Kidney epithelial cell (primary cell): ENCODE results near the gene C1QTNF7. TPM values are rescaled to one million over a fixed set of nuclear protein-coding genes. Genes with fewer than 3 reads are reported as not detected.

Experiments used
- DNase-seq: peaks from one replicate; pipeline ENCODE4 v3.0.0-alpha.2; 2010; ENCODE audit warnings: low read depth
- H3K27me3 ChIP-seq: 2 replicates; pipeline ENCODE4 v1.6.0; 2011; ENCODE audit warnings: low read length; ENCODE audit not compliant: control insufficient read depth, insufficient read depth
- H3K36me3 ChIP-seq: 2 replicates; pipeline ENCODE4 v1.5.1; 2011; ENCODE audit warnings: low read length; ENCODE audit not compliant: control insufficient read depth, insufficient read depth
- H3K4me3 ChIP-seq: 2 replicates; pipeline ENCODE4 v1.5.1; 2011; ENCODE audit warnings: low read depth, mild to moderate bottlenecking, control low read depth, low read length
- CTCF ChIP-seq: IDR thresholded peaks from 2 replicates; pipeline ENCODE4 v1.5.1; 2011; ENCODE audit warnings: mild to moderate bottlenecking, moderate library complexity, low read length, control low read depth, inconsistent platforms; ENCODE audit not compliant: insufficient read depth, poor library complexity, severe bottlenecking
- total RNA-seq: library from RNA; depleted of rRNA; stranded (reverse); fragments of >200 nt; gene quantifications from 2 replicates; pipeline ENCODE4 v1.2.3, GENCODE V29; 2015

C1QTNF7 gene
- total RNA-seq, 1 donor from 2014 or later, result not detected

- no peaks in the 10 kb centered on the region for H3K36me3 ChIP-seq
- DNase-seq, result no peak
- TF ChIP-seq CTCF, result no peak
- no peaks in the 10 kb centered on the region for H3K27me3 ChIP-seq
- no peak overlapping the region for H3K4me3 ChIP-seq
These were observed 24.9 kb upstream of the C1QTNF7 start for GRCh38 chr4:15402974-15403373.

- DNase-seq, result no peak
- H3K4me3 ChIP-seq, result no peak overlapping the region
- no peak for TF ChIP-seq CTCF
- H3K36me3 ChIP-seq, result no peaks in the 10 kb centered on the region
- no peaks in the 10 kb centered on the region for H3K27me3 ChIP-seq
These were observed 22.8 kb upstream of the C1QTNF7 start for GRCh38 chr4:15405018-15405417.

- Histone ChIP-seq H3K36me3 (no peaks in the 10 kb centered on the region), H3K27me3 (no peaks in the 10 kb centered on the region), H3K4me3 (no peak overlapping the region)
- no peak for DNase-seq
- TF ChIP-seq CTCF, result no peak
These were observed 17.1 kb upstream of the C1QTNF7 start for GRCh38 chr4:15410750-15411149.

GRCh38 chr4:15412461-15412860 is 15.4 kb upstream of the C1QTNF7 start:
- TF ChIP-seq CTCF, result no peak
- DNase-seq, result no peak
- no peaks in the 10 kb centered on the region for H3K36me3 ChIP-seq
- H3K27me3 ChIP-seq, result no peaks in the 10 kb centered on the region
- no peak overlapping the region for H3K4me3 ChIP-seq

GRCh38 chr4:15413010-15413622 is 14.7 kb upstream of the C1QTNF7 start:
- Histone ChIP-seq H3K4me3 (no peak overlapping the region), H3K36me3 (no peaks in the 10 kb centered on the region), H3K27me3 (no peaks in the 10 kb centered on the region)
- no peak for TF ChIP-seq CTCF
- no peak for DNase-seq

GRCh38 chr4:15413623-15414019 is 14.2 kb upstream of the C1QTNF7 start:
- Histone ChIP-seq H3K27me3 (no peaks in the 10 kb centered on the region), H3K4me3 (no peak overlapping the region), H3K36me3 (no peaks in the 10 kb centered on the region)
- no peak for TF ChIP-seq CTCF
- no peak for DNase-seq
